ENCODE data around the gene RPS6KA4. TPM values are rescaled to one million over a fixed set of nuclear protein-coding genes. Genes with fewer than 3 reads are reported as not detected.

RPS6KA4 gene
- total RNA-seq, 6 donors from 2014 or later = 16.3 to 93.2 (median 46.7) TPM

DNA sequence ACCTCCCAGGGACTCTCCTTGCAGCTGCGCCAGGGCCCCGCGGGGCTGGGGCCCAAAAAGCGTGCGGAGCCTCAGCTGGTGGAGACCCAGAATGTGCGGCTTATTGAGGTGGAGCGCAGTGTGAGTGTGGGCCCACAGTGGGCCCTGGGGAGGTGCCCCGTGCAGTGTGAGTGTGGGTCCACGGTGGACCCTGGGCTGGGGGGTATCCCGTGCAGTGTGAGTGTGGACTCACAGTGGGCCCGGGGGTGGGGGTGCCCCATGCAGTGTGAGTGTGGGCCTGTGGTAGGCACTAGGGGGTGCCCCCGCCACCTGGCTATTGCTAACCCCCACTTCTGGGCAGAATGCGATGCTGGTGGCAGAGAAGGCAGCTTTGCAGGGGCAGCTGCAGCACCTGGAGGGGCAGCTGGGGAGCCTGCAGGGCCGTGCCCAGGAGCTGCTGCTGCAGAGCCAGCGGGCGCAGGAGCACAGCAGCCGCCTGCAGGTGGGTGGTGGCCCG lies 7.8 kb upstream of the RPS6KA4 start:
- 93 to 96% methylated on average over 5 to 15 of the region's 18 CpGs for WGBS, 2 donors
- DNase-seq (peak in 1 of 2 donors; percentile 67), ATAC-seq (ENCODE audit: low FRiP score in 2 of 2) (no peak)
- Histone ChIP-seq H3K27me3 (no peaks in the 10 kb centered on the region), H3K36me3 (peaks cover 0 to 14% (median 2%) of the 10 kb centered on the region in 4 donors), H3K4me1 (peaks cover 7 to 13% (median 10%) of the 10 kb centered on the region in 4 donors), H3K9me3 (no peaks in the 10 kb centered on the region), H3K4me3 (no peak overlapping the region), H3K27ac (no peak overlapping the region)
- TF ChIP-seq POLR2AphosphoS5 (IDR thresholded peaks at IDR 0.05) = no peak
- no peak for TF ChIP-seq POLR2A (IDR thresholded peaks at IDR 0.05)
- no peak for TF ChIP-seq EP300 (IDR thresholded peaks at IDR 0.05)
- TF ChIP-seq, protein P1, sequence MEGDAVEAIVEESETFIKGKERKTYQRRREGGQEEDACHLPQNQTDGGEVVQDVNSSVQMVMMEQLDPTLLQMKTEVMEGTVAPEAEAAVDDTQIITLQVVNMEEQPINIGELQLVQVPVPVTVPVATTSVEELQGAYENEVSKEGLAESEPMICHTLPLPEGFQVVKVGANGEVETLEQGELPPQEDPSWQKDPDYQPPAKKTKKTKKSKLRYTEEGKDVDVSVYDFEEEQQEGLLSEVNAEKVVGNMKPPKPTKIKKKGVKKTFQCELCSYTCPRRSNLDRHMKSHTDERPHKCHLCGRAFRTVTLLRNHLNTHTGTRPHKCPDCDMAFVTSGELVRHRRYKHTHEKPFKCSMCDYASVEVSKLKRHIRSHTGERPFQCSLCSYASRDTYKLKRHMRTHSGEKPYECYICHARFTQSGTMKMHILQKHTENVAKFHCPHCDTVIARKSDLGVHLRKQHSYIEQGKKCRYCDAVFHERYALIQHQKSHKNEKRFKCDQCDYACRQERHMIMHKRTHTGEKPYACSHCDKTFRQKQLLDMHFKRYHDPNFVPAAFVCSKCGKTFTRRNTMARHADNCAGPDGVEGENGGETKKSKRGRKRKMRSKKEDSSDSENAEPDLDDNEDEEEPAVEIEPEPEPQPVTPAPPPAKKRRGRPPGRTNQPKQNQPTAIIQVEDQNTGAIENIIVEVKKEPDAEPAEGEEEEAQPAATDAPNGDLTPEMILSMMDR (IDR thresholded peaks at IDR 0.05) = no peak

DNA sequence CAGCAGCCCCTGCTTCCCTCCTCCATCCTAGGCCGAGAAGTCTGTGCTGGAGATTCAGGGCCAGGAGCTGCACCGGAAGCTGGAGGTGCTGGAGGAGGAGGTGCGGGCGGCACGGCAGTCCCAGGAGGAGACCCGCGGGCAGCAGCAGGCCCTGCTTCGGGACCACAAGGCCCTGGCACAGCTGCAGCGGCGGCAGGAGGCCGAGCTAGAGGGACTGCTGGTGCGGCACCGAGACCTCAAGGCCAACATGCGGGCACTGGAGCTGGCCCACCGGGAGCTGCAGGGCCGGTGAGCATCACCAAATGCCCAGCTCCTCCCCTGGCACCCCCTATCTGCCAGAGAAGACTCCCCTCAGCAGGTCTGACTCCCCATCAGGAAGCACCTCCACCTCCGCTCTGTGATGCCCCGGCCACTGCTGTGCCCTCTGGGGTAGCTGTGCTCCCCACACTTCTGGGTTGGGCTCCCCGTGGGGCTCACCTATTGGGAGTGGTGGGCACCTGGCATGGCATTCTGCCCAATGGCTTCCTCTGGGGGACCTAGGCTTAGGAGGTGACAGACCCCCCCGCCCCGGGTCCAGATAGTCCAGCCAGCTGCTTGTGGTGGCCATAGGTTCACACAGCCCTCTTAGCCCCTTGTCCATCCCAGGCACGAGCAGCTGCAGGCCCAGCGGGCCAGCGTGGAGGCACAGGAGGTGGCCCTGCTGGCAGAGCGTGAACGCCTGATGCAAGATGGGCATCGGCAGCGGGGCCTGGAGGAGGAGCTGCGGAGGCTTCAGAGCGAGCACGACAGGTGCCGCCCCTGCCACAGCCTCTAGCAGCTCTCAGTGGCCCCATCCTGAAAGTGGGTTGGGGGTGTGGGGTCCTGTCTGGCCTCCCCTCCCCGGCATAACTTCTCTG lies 6.6 kb upstream of the RPS6KA4 start:
- H3K27ac ChIP-seq = no peak overlapping the region
- peaks cover 0 to 14% (median 2%) of the 10 kb centered on the region in 4 donors for H3K36me3 ChIP-seq
- DNase-seq = peak in 1 of 2 donors; percentile 77
- no peak overlapping the region for H3K4me3 ChIP-seq
- no peak for ATAC-seq (ENCODE audit: low FRiP score in 2 of 2)
- TF ChIP-seq EP300 (IDR thresholded peaks at IDR 0.05) (no peak), POLR2A (IDR thresholded peaks at IDR 0.05) (no peak), POLR2AphosphoS5 (IDR thresholded peaks at IDR 0.05) (no peak)
- no peaks in the 10 kb centered on the region for H3K9me3 ChIP-seq
- H3K27me3 ChIP-seq = no peaks in the 10 kb centered on the region
- 91% methylated on average over 17 to 29 of the region's 33 CpGs for WGBS, 2 donors
- peaks cover 7 to 18% (median 10%) of the 10 kb centered on the region in 4 donors for H3K4me1 ChIP-seq

DNA sequence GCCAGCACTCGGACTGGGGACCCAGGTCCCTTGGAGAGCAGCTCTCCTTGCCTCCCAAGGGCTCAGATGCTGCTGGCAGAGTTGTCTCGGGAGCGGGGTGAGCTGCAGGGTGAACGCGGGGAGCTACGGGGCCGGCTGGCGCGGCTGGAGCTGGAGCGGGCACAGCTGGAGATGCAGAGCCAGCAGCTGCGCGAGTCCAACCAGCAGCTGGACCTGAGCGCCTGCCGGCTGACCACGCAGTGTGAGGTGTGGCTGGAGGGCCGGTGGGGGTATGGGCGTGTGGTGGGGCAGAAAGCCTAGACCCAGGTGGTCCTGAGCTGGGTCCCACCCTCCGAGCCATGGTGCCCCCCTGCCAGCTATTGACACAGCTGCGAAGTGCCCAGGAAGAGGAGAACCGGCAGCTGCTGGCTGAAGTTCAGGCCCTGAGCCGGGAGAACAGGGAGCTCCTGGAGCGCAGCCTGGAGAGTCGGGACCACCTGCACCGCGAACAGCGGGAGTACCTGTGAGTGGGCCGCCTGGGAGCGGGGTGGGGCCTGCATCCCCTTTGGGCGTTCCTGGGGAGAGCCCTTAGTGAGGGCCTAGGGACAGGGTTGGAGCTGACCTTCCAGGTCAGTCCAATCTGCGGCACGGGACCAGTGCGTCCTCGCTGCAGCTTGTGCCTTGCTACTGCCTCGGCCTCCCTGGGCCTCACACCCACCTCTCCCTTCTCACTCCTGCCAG lies 5.8 kb upstream of the RPS6KA4 start:
- WGBS, 2 donors = 79 to 84% methylated on average over 13 to 33 of the region's 34 CpGs
- peaks cover 14 to 26% (median 18%) of the 10 kb centered on the region in 4 donors for H3K4me1 ChIP-seq
- H3K27ac ChIP-seq = no peak overlapping the region
- H3K27me3 ChIP-seq = no peaks in the 10 kb centered on the region
- no peak overlapping the region for H3K4me3 ChIP-seq
- ATAC-seq (ENCODE audit: low FRiP score in 2 of 2) (no peak), DNase-seq (peak in 1 of 2 donors; percentile 75)
- no peak for TF ChIP-seq POLR2AphosphoS5 (IDR thresholded peaks at IDR 0.05)
- TF ChIP-seq, protein P1 (IDR thresholded peaks at IDR 0.05) = no peak
- no peak for TF ChIP-seq EP300 (IDR thresholded peaks at IDR 0.05)
- no peak for TF ChIP-seq POLR2A (IDR thresholded peaks at IDR 0.05)
- peaks cover 0 to 14% (median 2%) of the 10 kb centered on the region in 4 donors for H3K36me3 ChIP-seq
- no peaks in the 10 kb centered on the region for H3K9me3 ChIP-seq

DNA sequence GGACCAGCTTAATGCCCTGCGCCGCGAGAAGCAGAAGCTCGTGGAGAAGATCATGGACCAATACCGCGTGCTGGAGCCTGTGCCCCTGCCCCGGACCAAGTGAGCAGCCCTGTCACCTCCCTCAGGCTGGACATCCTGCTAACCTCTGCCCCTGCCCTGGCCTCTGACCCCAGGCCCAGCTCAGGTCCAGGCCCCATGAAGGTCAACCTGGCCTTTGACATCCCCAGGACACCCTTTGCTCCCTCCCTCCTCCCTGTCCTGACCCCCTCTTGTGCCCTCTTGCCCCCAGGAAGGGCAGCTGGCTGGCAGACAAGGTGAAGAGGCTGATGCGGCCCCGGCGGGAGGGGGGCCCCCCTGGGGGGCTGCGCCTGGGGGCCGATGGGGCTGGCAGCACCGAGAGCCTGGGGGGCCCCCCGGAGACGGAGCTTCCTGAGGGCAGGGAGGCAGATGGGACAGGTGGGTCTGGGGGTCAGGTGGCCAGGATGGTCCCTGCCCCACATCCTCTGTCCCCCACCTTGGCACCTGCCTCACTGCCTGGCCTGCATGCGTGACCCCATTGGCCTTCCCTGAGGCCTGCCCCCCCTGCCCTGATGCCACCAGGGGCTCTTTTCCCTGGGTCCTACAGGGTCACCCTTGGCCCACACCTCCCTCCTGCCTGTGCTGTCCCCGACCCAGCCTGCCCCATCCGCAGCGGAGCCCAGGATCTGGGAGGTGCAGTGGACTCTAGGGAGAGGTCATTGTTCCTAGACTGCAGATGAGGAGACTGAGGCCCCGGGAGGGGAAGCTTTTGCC lies 5.1 kb upstream of the RPS6KA4 start:
- Histone ChIP-seq H3K4me3 (no peak overlapping the region), H3K9me3 (no peaks in the 10 kb centered on the region), H3K36me3 (peaks cover 0 to 14% (median 2%) of the 10 kb centered on the region in 4 donors), H3K4me1 (peaks cover 20 to 33% (median 24%) of the 10 kb centered on the region in 4 donors), H3K27me3 (no peaks in the 10 kb centered on the region), H3K27ac (no peak overlapping the region)
- WGBS, 2 donors = 80 to 86% methylated on average over 14 to 20 of the region's 20 CpGs
- peak in 1 of 2 donors; percentile 56 for DNase-seq
- ATAC-seq (ENCODE audit: low FRiP score in 2 of 2) = no peak
- no peak for TF ChIP-seq POLR2A (IDR thresholded peaks at IDR 0.05)
- TF ChIP-seq POLR2AphosphoS5 (IDR thresholded peaks at IDR 0.05) = no peak
- TF ChIP-seq EP300 (IDR thresholded peaks at IDR 0.05) = no peak
- TF ChIP-seq, protein P1 (IDR thresholded peaks at IDR 0.05) = no peak
